GM12873 (cell line): ENCODE results near the gene CDK5RAP2.

Experiments
- CTCF ChIP-seq: IDR thresholded peaks from 2 replicates; pipeline ENCODE4 v1.5.1; 2012; ENCODE audit warnings: low read depth, mild to moderate bottlenecking, moderate library complexity, low read length, control low read depth; ENCODE audit not compliant: insufficient read depth; ENCODE audit errors: missing control alignments

The CDK5RAP2 gene

GRCh38 chr9:120410925-120411501, 169.0 kb downstream of the CDK5RAP2 start:
- TF ChIP-seq CTCF, result no peak

- TF ChIP-seq CTCF, result no peak
Measured at GRCh38 chr9:120408680-120409258, 171.2 kb downstream of the CDK5RAP2 start.

- TF ChIP-seq CTCF, result no peak
Measured at GRCh38 chr9:120405860-120406259, 174.1 kb downstream of the CDK5RAP2 start.

GRCh38 chr9:120405134-120405533, 174.8 kb downstream of the CDK5RAP2 start:
- TF ChIP-seq CTCF, result no peak

GRCh38 chr9:120403543-120403856, 176.5 kb downstream of the CDK5RAP2 start:
- TF ChIP-seq CTCF, result no peak

GRCh38 chr9:120402741-120403542, 177.0 kb downstream of the CDK5RAP2 start:
- TF ChIP-seq CTCF, result no peak

GRCh38 chr9:120399940-120400339, 180.0 kb downstream of the CDK5RAP2 start:
- TF ChIP-seq CTCF, result no peak
